Stimulated activated CD8-positive, alpha-beta memory T cell treated with anti-CD3 and anti-CD28 coated beads, Interleukin-7, amount 100 ng/mL, for 48 hours (primary cell): Measurements from ENCODE around the gene NUSAP1.
"Not testable (repeated sequence)": the region's sequence is repeated elsewhere in the genome, so short reads cannot be mapped to it uniquely, and the experiment has no call there.

ENCODE experiments used
- DNase-seq, 2 donors: peaks; one replicate each; pipeline ENCODE4 v3.0.0-alpha.2; 2020; ENCODE audit warnings: low read depth in 1 of 2; ENCODE audit errors: extremely low read depth in 1 of 2

The NUSAP1 gene

DNA sequence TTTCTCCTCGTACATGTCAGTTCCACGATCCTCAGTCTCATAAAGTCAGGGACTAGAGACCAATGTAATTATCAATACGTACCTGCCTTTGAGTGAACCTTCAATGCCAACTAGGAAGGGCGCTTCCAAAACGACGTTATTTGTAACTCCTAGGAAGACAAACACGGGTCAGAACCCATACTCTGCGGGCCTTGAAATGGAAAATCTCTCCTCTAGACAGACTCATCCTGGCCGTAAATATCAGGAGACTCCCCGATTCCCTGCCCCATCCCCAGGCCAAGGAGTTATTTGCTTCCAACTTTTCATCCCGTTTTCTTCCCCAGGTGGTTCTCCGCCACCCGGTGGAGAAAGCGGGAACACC is 868 bp upstream of the NUSAP1 start:
- DNase-seq, result no peak

GRCh38 chr15:41333026-41333562 is 413 bp downstream of the NUSAP1 start:
- DNase-seq, result no peak

GRCh38 chr15:41334293-41335120 is 1.8 kb downstream of the NUSAP1 start:
- DNase-seq, result no peak

GRCh38 chr15:41336549-41336948 is 3.9 kb downstream of the NUSAP1 start:
- no peak for DNase-seq

DNA sequence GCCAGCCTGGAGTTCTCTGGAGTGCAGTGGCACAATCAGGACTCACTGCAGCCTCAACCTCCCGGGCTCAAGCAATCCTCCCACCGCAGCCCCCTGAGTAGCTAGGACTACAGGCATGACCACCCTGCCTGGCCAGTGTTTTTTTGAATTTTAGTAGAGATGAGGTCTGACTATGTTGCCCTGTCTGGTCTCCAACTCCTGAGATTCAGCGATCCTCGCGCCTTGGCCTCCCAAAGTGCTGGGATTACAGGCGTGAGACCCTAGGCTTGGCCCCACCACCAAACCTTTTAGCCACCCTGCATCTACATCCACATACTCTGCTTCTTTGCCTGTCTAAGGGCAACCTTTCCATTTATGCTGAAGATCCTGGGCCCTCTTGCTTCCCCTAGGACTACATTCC is 4.4 kb downstream of the NUSAP1 start:
- no peak for DNase-seq

DNA sequence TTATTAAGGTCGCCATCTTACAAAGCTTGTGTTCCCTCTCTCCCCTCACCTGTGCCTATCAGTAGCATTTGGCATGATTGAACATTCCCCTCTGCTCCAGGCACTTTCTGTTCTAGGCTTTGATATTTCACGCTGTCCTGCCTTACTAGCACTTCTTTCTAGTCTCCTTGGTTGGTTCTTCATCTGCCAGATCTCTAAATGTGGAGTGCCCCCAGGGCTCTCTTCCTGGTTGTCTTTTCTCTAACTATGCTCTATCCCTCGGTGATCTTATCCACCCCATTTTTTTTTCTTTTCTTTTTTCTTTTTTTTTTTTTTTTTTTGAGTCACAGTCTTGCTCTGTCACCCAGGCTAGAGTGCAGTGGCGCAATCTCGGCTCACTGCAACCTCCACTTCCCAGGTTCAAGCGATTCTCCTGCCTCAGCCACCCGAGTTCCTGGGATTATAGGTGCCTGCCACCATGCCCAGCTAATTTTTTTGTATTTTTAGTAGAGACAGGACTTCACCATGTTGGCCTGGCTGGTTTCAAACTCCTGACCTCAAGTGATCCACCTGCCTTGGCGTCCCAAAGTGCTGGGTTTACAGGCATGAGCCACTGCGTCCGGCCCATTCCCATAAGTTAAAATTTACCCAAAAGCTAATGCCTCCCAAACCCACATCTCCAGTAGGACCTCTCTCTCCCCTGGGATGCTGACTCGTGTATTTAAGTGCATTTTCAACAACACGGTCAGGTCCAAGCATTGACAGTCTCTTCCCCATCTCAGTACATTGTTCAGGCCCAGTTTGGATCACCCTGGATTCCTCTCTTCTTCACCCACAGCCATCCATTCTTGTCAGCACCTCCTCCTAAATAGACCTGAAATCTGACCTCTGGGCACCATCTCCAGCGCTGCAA is 5.2 kb downstream of the NUSAP1 start:
- DNase-seq, result no peak

DNA sequence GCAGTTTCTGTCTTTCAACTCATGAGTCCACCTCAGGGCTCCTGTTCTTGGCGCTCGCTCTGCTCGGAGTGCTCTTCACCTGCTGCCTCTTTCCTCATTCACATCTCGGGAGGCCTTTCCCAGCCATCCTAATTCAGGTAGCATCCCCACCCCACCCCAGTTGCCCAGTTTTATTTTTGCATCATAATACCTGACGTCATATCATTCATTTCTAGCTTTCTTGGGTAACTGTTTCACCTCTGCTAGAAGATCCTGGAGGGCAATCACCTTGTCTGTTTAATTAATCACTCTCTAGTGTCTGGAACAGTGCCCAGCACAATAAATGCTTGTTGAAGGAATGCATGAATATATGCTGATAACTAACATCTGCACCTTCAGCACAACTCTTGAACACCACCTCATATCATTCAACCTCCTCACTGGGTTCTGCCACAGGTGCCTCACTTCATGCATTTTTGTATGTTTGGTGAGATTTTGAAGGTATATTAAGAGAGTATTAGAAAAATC is 7.6 kb downstream of the NUSAP1 start:
- DNase-seq, result no peak

GRCh38 chr15:41341519-41341918 is 8.8 kb downstream of the NUSAP1 start:
- DNase-seq, result no peak

DNA sequence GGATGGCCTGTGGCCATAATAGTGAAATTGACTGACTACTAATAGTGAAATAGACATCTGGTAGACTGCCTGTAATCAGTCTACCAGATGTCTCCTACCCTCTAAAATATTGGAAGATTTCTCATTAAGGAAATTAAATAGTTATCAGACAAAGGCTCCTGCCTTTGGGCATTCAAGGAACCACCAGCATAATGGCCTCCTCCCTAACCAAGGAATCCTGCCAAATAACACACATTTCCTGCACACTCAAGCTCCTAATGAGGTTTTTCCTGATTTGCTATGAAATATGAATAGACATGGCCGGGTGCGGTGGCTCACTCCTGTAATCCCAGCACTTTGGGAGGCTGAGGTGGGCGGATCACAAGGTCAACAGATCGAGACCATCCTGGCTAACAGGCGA is 14.6 kb downstream of the NUSAP1 start:
- no peak for DNase-seq

GRCh38 chr15:41350057-41350717 is 17.5 kb downstream of the NUSAP1 start:
- no peak for DNase-seq

- no peak for DNase-seq
Observed at GRCh38 chr15:41354371-41354770, 21.7 kb downstream of the NUSAP1 start.

- DNase-seq, result no peak
Observed at GRCh38 chr15:41367418-41367817, 34.7 kb downstream of the NUSAP1 start.

- no peak for DNase-seq
Observed at GRCh38 chr15:41377978-41378377, 45.3 kb downstream of the NUSAP1 start.

GRCh38 chr15:41383974-41384749 is 51.5 kb downstream of the NUSAP1 start:
- DNase-seq, result not testable (repeated sequence)

GRCh38 chr15:41387646-41388045 is 55.0 kb downstream of the NUSAP1 start:
- no peak for DNase-seq

DNA sequence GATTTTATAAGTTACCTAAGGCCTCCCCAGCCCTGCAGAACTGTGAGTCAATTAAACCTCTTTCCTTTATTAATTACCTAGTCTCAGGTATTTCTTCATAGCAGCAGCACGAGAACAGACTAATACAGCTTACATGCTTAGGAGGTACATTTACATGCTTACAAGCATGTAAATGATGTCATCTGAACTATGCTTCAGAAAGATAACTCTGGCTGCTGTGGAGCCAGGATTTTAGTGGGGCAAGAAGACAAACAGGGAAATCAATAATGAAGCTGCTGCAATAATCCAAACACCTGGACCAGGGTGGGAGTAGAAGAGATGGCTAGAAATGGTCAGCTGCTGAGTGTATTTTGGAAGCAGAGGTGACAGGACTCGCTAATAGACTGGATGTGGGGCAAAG is 60.0 kb downstream of the NUSAP1 start:
- no peak for DNase-seq

- no peak for DNase-seq
Observed at GRCh38 chr15:41394924-41395323, 62.2 kb downstream of the NUSAP1 start.

DNA sequence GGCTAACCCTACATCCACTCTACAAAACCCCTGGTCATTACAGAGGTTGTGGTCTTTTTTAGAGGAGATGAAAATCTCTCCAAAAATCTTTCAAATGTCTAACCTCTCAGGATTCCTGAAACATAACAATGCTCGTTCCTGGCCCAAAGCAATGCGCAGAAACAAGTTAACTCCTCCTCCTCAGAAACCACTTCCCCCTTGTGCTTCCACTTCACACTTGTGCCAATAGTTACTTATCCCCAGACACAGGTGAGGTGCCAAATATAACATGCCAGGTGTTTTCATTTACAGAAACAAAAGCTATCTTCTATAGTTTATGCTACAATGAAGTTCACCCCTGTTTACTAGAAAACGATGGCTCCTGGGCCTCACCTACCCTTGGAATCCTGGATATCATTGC is 63.4 kb downstream of the NUSAP1 start:
- no peak for DNase-seq

DNA sequence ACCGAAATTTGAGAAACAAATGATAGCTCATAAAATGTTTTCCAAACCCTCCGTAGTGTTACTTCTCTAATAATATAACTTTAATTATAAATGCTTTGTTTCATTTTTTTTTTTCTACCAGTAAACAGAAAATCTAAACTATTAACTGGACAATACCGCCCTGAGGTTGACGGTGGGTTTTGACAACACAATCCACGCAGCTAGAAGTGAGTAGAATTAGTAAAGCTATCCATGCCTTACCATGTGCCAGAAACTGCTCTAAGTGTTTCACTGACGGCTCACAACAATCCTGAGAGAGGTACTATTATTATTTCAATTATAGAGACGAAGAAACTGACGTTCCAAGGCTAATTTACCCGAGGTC is 69.2 kb downstream of the NUSAP1 start:
- DNase-seq, result no peak

DNA sequence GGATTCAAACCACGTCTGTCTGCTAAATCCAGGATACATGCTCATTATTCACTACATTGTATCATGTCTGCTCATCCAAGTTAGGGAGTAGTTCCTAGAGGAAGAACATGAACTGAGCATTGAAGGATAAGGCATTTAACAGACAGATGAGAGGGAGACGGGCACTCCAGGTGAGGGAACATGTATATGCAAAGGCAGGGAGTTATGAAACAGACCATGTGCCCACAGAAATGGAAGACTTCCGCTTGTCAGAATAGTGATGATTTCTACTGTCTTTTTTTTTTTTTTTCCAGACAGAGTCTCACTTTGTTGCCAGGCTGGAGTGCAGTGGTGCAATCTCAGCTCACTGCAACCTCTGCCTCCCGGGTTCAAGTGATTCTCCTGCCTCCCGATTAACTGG is 74.7 kb downstream of the NUSAP1 start:
- no peak for DNase-seq
